Loucy (cell line): ENCODE results near the gene CLASP1.
"Not testable (repeated sequence)": the region's sequence is repeated elsewhere in the genome, so short reads cannot be mapped to it uniquely, and the experiment has no call there.

ENCODE experiments used
- H2AFZ ChIP-seq: fragments of 200-600 bp; sonication (generic); 2 replicates; pipeline ENCODE4 v1.6.0; 2016; ENCODE audit warnings: antibody characterized with exemption, mild to moderate bottlenecking, low read length, moderate library complexity
- H3F3A ChIP-seq: fragments of 200-600 bp; 2 replicates; pipeline ENCODE4 v1.6.0; 2016; ENCODE audit warnings: antibody characterized with exemption, low read depth, mild to moderate bottlenecking
- H3K27me3 ChIP-seq: fragments of 200-600 bp; sonication (generic); 2 replicates; pipeline ENCODE4 v1.6.1; 2014; ENCODE audit warnings: low read length, mild to moderate bottlenecking; ENCODE audit not compliant: insufficient read depth, poor library complexity, severe bottlenecking
- H3K36me3 ChIP-seq: fragments of 200-600 bp; sonication (generic); 2 replicates; pipeline ENCODE4 v1.6.1; 2016; ENCODE audit warnings: low read length; ENCODE audit not compliant: insufficient read depth
- H3K4me1 ChIP-seq: fragments of 200-600 bp; sonication (generic); 2 replicates; pipeline ENCODE4 v1.5.1; 2014; ENCODE audit warnings: low read length, mild to moderate bottlenecking; ENCODE audit not compliant: insufficient read depth, poor library complexity, severe bottlenecking
- H3K4me2 ChIP-seq: fragments of 200-600 bp; sonication (generic); 2 replicates; pipeline ENCODE4 v1.6.0; 2014; ENCODE audit warnings: antibody characterized with exemption, low read length, low read depth, mild to moderate bottlenecking; ENCODE audit not compliant: poor library complexity, severe bottlenecking
- H3K4me3 ChIP-seq: fragments of 200-600 bp; sonication (generic); 2 replicates; pipeline ENCODE4 v1.5.1; 2014; ENCODE audit warnings: low read length, mild to moderate bottlenecking, mixed read lengths; ENCODE audit not compliant: poor library complexity, severe bottlenecking
- H3K79me2 ChIP-seq: fragments of 200-600 bp; sonication (generic); 2 replicates; pipeline ENCODE4 v1.6.1; 2014; ENCODE audit warnings: low read length; ENCODE audit not compliant: insufficient read depth
- H3K9ac ChIP-seq: fragments of 200-600 bp; sonication (generic); 2 replicates; pipeline ENCODE4 v1.6.0; 2014; ENCODE audit warnings: mild to moderate bottlenecking, low read depth, low read length, moderate library complexity; ENCODE audit not compliant: poor library complexity, severe bottlenecking
- H3K9me2 ChIP-seq: fragments of 200-600 bp; sonication (generic); replicated peaks from 2 replicates; pipeline ENCODE4 v1.6.1; 2016; ENCODE audit warnings: low read depth, low read length, mixed read lengths
- H3K9me3 ChIP-seq: fragments of 200-600 bp; sonication (generic); 2 replicates; pipeline ENCODE4 v1.6.1; 2014; ENCODE audit warnings: mild to moderate bottlenecking, antibody characterized with exemption, low read length, low read depth; ENCODE audit not compliant: insufficient read depth
- H4K20me1 ChIP-seq: fragments of 200-600 bp; sonication (generic); 2 replicates; pipeline ENCODE4 v1.6.0; 2014; ENCODE audit warnings: antibody characterized with exemption, low read length, mild to moderate bottlenecking; ENCODE audit not compliant: insufficient read depth, poor library complexity, severe bottlenecking
- CTCF ChIP-seq: fragments of 200-600 bp; sonication (generic); conservative IDR thresholded peaks from 2 replicates; pipeline ENCODE4 v1.5.1; 2014; ENCODE audit warnings: mild to moderate bottlenecking, antibody characterized with exemption, low read length
- EZH2phosphoT487 ChIP-seq: fragments of 200-600 bp; IDR thresholded peaks from 2 replicates; pipeline ENCODE4 v1.6.1; 2018; ENCODE audit warnings: antibody characterized with exemption, mild to moderate bottlenecking, moderate library complexity, borderline replicate concordance

Gene CLASP1

GRCh38 chr2:121307048-121307447, 342.2 kb downstream of the CLASP1 start:
- Histone ChIP-seq H3K4me2 (no peak overlapping the region), H3K4me3 (no peak overlapping the region), H3K9me3 (no peaks in the 10 kb centered on the region), H3K9ac (no peak overlapping the region), H2AFZ (no peak overlapping the region), H3K79me2 (no peaks in the 10 kb centered on the region), H3K9me2 (no peaks in the 10 kb centered on the region), H4K20me1 (no peaks in the 10 kb centered on the region), H3K27me3 (no peaks in the 10 kb centered on the region), H3K36me3 (no peaks in the 10 kb centered on the region), H3K4me1 (peaks cover 9% of the 10 kb centered on the region), H3F3A (no peaks in the 10 kb centered on the region)
- no peak for TF ChIP-seq CTCF
- TF ChIP-seq EZH2phosphoT487, result no peak

- no peaks in the 10 kb centered on the region for H3K9me2 ChIP-seq
- H4K20me1 ChIP-seq, result no peaks in the 10 kb centered on the region
- H3K4me1 ChIP-seq, result peaks cover 7% of the 10 kb centered on the region
- H3K36me3 ChIP-seq, result no peaks in the 10 kb centered on the region
- no peaks in the 10 kb centered on the region for H3K79me2 ChIP-seq
- no peak for TF ChIP-seq EZH2phosphoT487
- no peak for TF ChIP-seq CTCF
- H3K9ac ChIP-seq, result no peak overlapping the region
- no peaks in the 10 kb centered on the region for H3K27me3 ChIP-seq
- no peak overlapping the region for H3K4me2 ChIP-seq
- H3F3A ChIP-seq, result no peaks in the 10 kb centered on the region
- H3K4me3 ChIP-seq, result no peak overlapping the region
- no peaks in the 10 kb centered on the region for H3K9me3 ChIP-seq
- H2AFZ ChIP-seq, result no peak overlapping the region
Observed at GRCh38 chr2:121304941-121305340, 344.3 kb downstream of the CLASP1 start.

GRCh38 chr2:121303531-121304263, 345.6 kb downstream of the CLASP1 start:
- no peaks in the 10 kb centered on the region for H3K9me2 ChIP-seq
- TF ChIP-seq CTCF (no peak), EZH2phosphoT487 (no peak)
- H2AFZ ChIP-seq, result no peak overlapping the region
- H4K20me1 ChIP-seq, result no peaks in the 10 kb centered on the region
- no peaks in the 10 kb centered on the region for H3K36me3 ChIP-seq
- no peaks in the 10 kb centered on the region for H3F3A ChIP-seq
- no peaks in the 10 kb centered on the region for H3K9me3 ChIP-seq
- H3K4me1 ChIP-seq, result no peaks in the 10 kb centered on the region
- H3K27me3 ChIP-seq, result no peaks in the 10 kb centered on the region
- no peak overlapping the region for H3K4me2 ChIP-seq
- H3K4me3 ChIP-seq, result no peak overlapping the region
- H3K9ac ChIP-seq, result no peak overlapping the region
- no peaks in the 10 kb centered on the region for H3K79me2 ChIP-seq

DNA sequence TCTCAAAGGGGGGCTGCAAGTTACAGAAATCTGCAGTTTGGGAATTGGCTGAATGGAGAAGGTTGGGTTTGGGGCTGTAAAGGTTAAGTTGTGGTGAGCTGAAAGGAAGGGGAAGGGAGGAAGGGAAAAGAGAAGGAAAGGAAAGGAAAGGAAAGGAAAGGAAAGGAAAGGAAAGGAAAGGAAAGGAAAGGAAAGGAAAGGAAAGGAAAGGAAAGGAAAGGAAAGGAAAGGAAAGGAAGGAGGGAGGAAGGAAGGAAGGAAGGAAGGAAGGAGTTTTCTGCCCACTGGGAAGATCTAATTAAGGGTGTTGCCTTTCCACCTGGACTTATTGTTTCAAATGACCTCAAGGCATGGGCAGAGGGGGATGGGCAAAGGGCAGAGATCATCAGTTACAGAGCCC, 348.1 kb downstream of the CLASP1 start:
- not testable (repeated sequence) for H3K4me3 ChIP-seq, H3F3A ChIP-seq, H3K27me3 ChIP-seq, H2AFZ ChIP-seq, H3K79me2 ChIP-seq, H3K4me1 ChIP-seq, H4K20me1 ChIP-seq, H3K9me3 ChIP-seq, H3K9ac ChIP-seq, H3K4me2 ChIP-seq, H3K9me2 ChIP-seq, H3K36me3 ChIP-seq
